WERI-Rb-1 (cell line): Measurements from ENCODE around the gene PI4KB.

Experiments used
- DNase-seq: peaks from one replicate; pipeline ENCODE4 v3.0.0-alpha.2; 2020
- H3K27ac ChIP-seq: fragments of 250-450 bp; sonication (Bioruptor Pico); 2 replicates; pipeline ENCODE4 v1.5.1; 2020; ENCODE audit warnings: mild to moderate bottlenecking, moderate library complexity
- H3K27me3 ChIP-seq: fragments of 250-450 bp; sonication (Bioruptor Pico); 2 replicates; pipeline ENCODE4 v1.5.1; 2021; ENCODE audit warnings: mild to moderate bottlenecking, low read depth, moderate library complexity; ENCODE audit not compliant: insufficient read depth, severe bottlenecking
- H3K36me3 ChIP-seq: fragments of 250-450 bp; sonication (Bioruptor Pico); 2 replicates; pipeline ENCODE4 v1.5.1; 2020; ENCODE audit warnings: mild to moderate bottlenecking, moderate library complexity
- H3K4me3 ChIP-seq: 2 replicates; pipeline ENCODE4 v1.5.1; 2011; ENCODE audit warnings: low read depth, mild to moderate bottlenecking, control low read depth, low read length
- H3K9me3 ChIP-seq: fragments of 250-450 bp; sonication (Bioruptor Pico); 2 replicates; pipeline ENCODE4 v1.5.1; 2021; ENCODE audit warnings: mild to moderate bottlenecking, moderate library complexity; ENCODE audit not compliant: severe bottlenecking
- CTCF ChIP-seq: IDR thresholded peaks from 2 replicates; pipeline ENCODE4 v1.5.1; 2011; ENCODE audit warnings: low read depth, mild to moderate bottlenecking, control low read depth, inconsistent platforms, low read length

PI4KB gene

GRCh38 chr1:151315565-151316235 is 11.5 kb downstream of the PI4KB start:
- DNase-seq = no peak
- no peaks in the 10 kb centered on the region for H3K27me3 ChIP-seq
- no peak overlapping the region for H3K27ac ChIP-seq
- H3K4me3 ChIP-seq = no peak overlapping the region
- no peak for TF ChIP-seq CTCF
- H3K36me3 ChIP-seq = peaks cover 100% of the 10 kb centered on the region
- H3K9me3 ChIP-seq = no peaks in the 10 kb centered on the region

GRCh38 chr1:151314137-151314875 is 12.9 kb downstream of the PI4KB start:
- Histone ChIP-seq H3K27ac (no peak overlapping the region), H3K36me3 (peaks cover 98% of the 10 kb centered on the region), H3K27me3 (no peaks in the 10 kb centered on the region), H3K9me3 (no peaks in the 10 kb centered on the region), H3K4me3 (no peak overlapping the region)
- no peak for TF ChIP-seq CTCF
- no peak for DNase-seq

GRCh38 chr1:151313501-151313900 is 13.7 kb downstream of the PI4KB start:
- no peak for DNase-seq
- Histone ChIP-seq H3K4me3 (no peak overlapping the region), H3K27ac (no peak overlapping the region), H3K9me3 (no peaks in the 10 kb centered on the region), H3K27me3 (no peaks in the 10 kb centered on the region), H3K36me3 (peaks cover 98% of the 10 kb centered on the region)
- no peak for TF ChIP-seq CTCF

- no peak overlapping the region for H3K27ac ChIP-seq
- H3K4me3 ChIP-seq = no peak overlapping the region
- no peak for DNase-seq
- no peak for TF ChIP-seq CTCF
- no peaks in the 10 kb centered on the region for H3K9me3 ChIP-seq
- H3K36me3 ChIP-seq = peaks cover 98% of the 10 kb centered on the region
- no peaks in the 10 kb centered on the region for H3K27me3 ChIP-seq
Measured at GRCh38 chr1:151312826-151313225, 14.4 kb downstream of the PI4KB start.

- peaks cover 98% of the 10 kb centered on the region for H3K36me3 ChIP-seq
- H3K9me3 ChIP-seq = no peaks in the 10 kb centered on the region
- TF ChIP-seq CTCF = no peak
- DNase-seq = no peak
- no peak overlapping the region for H3K27ac ChIP-seq
- H3K4me3 ChIP-seq = no peak overlapping the region
- no peaks in the 10 kb centered on the region for H3K27me3 ChIP-seq
Measured at GRCh38 chr1:151312411-151312810, 14.8 kb downstream of the PI4KB start.
